Stomach (tissue), 9 donors: ENCODE measurements around the gene MEGF9. TPM values are rescaled to one million over a fixed set of nuclear protein-coding genes. Genes with fewer than 3 reads are reported as not detected.

Experiments
- DNase-seq, 2 donors: peaks; one replicate each; pipeline versions ENCODE4 v3.0.0 to v3.0.0-alpha.2; 2013 to 2019
- H3K27ac ChIP-seq, 5 donors: fragments of 200-600 bp in 4 of 5; sonication (generic) in 4 of 5; one replicate each; pipeline ENCODE4 v1.5.1; 2013 to 2019; ENCODE audit warnings: mild to moderate bottlenecking in 1 of 5, moderate library complexity in 1 of 5
- H3K27me3 ChIP-seq, 3 donors: fragments of 200-600 bp; sonication (generic); one replicate each; pipeline ENCODE4 v1.5.1; 2017 to 2019; ENCODE audit warnings: mixed run types in 1 of 3
- H3K36me3 ChIP-seq, 4 donors: fragments of 200-600 bp; sonication (generic); 1 replicate in 3 of 4; 2 replicates in 1 of 4; pipeline ENCODE4 v1.5.1; 2016 to 2019
- H3K4me1 ChIP-seq, 4 donors: fragments of 200-600 bp; sonication (generic); one replicate each; pipeline ENCODE4 v1.5.1; 2016 to 2019
- H3K4me3 ChIP-seq, 4 donors: fragments of 200-600 bp; sonication (generic) in 3 of 4; one replicate each; pipeline ENCODE4 v1.5.1; 2016 to 2019; ENCODE audit warnings: mild to moderate bottlenecking in 1 of 4
- H3K9me3 ChIP-seq, 4 donors: fragments of 200-600 bp; sonication (generic); one replicate each; pipeline ENCODE4 v1.5.1; 2016 to 2019
- CTCF ChIP-seq, 7 experiments: fragments of 450-650 bp in 4 of 7; fragments of 200-600 bp in 3 of 7; sonication (generic) in 3 of 7; IDR thresholded peaks; one replicate each; pipeline ENCODE4 v1.5.1; 2016 to 2019; ENCODE audit warnings: antibody characterized with exemption in 7 of 7, control low read depth in 2 of 7, mild to moderate bottlenecking in 1 of 7
- EP300 ChIP-seq: sonication (generic); formaldehyde crosslinking; IDR thresholded peaks from one replicate; pipeline ENCODE4 v1.6.1; 2017; ENCODE audit warnings: antibody characterized with exemption
- POLR2A ChIP-seq, 4 donors: fragments of 450-650 bp; IDR thresholded peaks; one replicate each; pipeline ENCODE4 v1.6.1; 2016; ENCODE audit warnings: antibody characterized with exemption in 4 of 4, control low read depth in 2 of 4, mild to moderate bottlenecking in 1 of 4, moderate library complexity in 1 of 4
- POLR2AphosphoS5 ChIP-seq, 3 donors: sonication (generic); formaldehyde crosslinking; IDR thresholded peaks; one replicate each; pipeline ENCODE4 v1.6.1; 2016; ENCODE audit warnings: antibody characterized with exemption in 3 of 3
- WGBS, 5 donors: extraction: QIAGEN DNeasy Blood & Tissue Kit in 3 of 5; methylation state at CpG; one replicate each; pipeline versions ENCODE4 v1.1.5 to v1.1.7; 2013 to 2018; 5-methylcytosine and 5-hydroxymethylcytosine counted together
- intact Hi-C: fragments of 100-400 bp; cut with DNase I; formaldehyde crosslinking; loops from one replicate; pipeline ENCODE4 v1.15.1; 2023; ENCODE audit warnings: low total_unique reads
- polyA plus RNA-seq, 3 donors: library from polyadenylated mRNA; stranded (reverse); fragments of 200-250 nt; gene quantifications; one replicate each; pipeline ENCODE4 v1.2.3, GENCODE V29; 2013
- total RNA-seq, 5 donors: library from RNA; depleted of rRNA; stranded (reverse); fragments of >200 nt; gene quantifications; one replicate each; pipeline versions ENCODE4 v1.1.0 to v1.2.3, GENCODE V29; 2014 to 2016
- donor health status: healthy with polysubstance abuse.
- donor health status: Bipolar disorder and iron deficiency.
- donor health status: healthy.

Gene MEGF9
- total and polyA plus RNA-seq, 8 donors: 3.5 to 26.8 (median 8.1) TPM

GRCh38 chr9:120730654-120731514, 16.6 kb upstream of the MEGF9 start:
- DNase-seq: peak; percentile 52 to 84
- Histone ChIP-seq H3K36me3 (no peaks in the 10 kb centered on the region), H3K4me3 (no peak overlapping the region), H3K27ac (peak overlapping the region in 4 of 5 donors; percentile 22 to 50 (median 46)), H3K9me3 (no peaks in the 10 kb centered on the region), H3K27me3 (no peaks in the 10 kb centered on the region), H3K4me1 (peaks cover 25 to 60% (median 46%) of the 10 kb centered on the region in 4 donors)
- intact Hi-C loops: no loop called here
- 51 to 68% (median 61%) methylated on average over 7 of the region's 7 CpGs for WGBS, 5 donors
- peak in 2 of 3 donors; percentile 57 to 75 for TF ChIP-seq POLR2AphosphoS5 (IDR thresholded peaks at IDR 0.05)
- no peak for TF ChIP-seq CTCF (IDR thresholded peaks at IDR 0.05)

GRCh38 chr9:120729791-120730241, 15.5 kb upstream of the MEGF9 start:
- TF ChIP-seq POLR2AphosphoS5 (IDR thresholded peaks at IDR 0.05) (no peak), CTCF (IDR thresholded peaks at IDR 0.05) (no peak), POLR2A (IDR thresholded peaks at IDR 0.05) (no peak), EP300 (no peak)
- H3K36me3 ChIP-seq: no peaks in the 10 kb centered on the region
- H3K4me3 ChIP-seq: no peak overlapping the region
- intact Hi-C loops: no loop called here
- H3K9me3 ChIP-seq: no peaks in the 10 kb centered on the region
- WGBS, 5 donors: 37 to 60% (median 54%) methylated on average over 5 of the region's 5 CpGs
- H3K27me3 ChIP-seq: no peaks in the 10 kb centered on the region
- H3K27ac ChIP-seq: no peak overlapping the region
- H3K4me1 ChIP-seq: peaks cover 21 to 49% (median 35%) of the 10 kb centered on the region in 4 donors
- DNase-seq: no peak

GRCh38 chr9:120726484-120726883, 12.2 kb upstream of the MEGF9 start:
- Histone ChIP-seq H3K9me3 (no peaks in the 10 kb centered on the region), H3K27ac (no peak overlapping the region), H3K36me3 (no peaks in the 10 kb centered on the region), H3K4me1 (peaks cover 14 to 21% (median 17%) of the 10 kb centered on the region in 4 donors), H3K27me3 (no peaks in the 10 kb centered on the region), H3K4me3 (no peak overlapping the region)
- TF ChIP-seq CTCF (IDR thresholded peaks at IDR 0.05) (no peak), POLR2A (IDR thresholded peaks at IDR 0.05) (no peak), EP300 (no peak), POLR2AphosphoS5 (IDR thresholded peaks at IDR 0.05) (no peak)
- WGBS, 5 donors: 49 to 69% (median 59%) methylated on average over 2 of the region's 2 CpGs
- no peak for DNase-seq
- intact Hi-C loops: no loop called here

GRCh38 chr9:120725907-120726306, 11.6 kb upstream of the MEGF9 start:
- intact Hi-C loops: no loop called here
- DNase-seq: no peak

More at GRCh38 chr9:120725907-120726306, 11.6 kb upstream of the MEGF9 start:
- Histone ChIP-seq H3K36me3 (no peaks in the 10 kb centered on the region), H3K27ac (no peak overlapping the region), H3K9me3 (no peaks in the 10 kb centered on the region), H3K4me3 (no peak overlapping the region), H3K4me1 (peaks cover 11 to 16% (median 12%) of the 10 kb centered on the region in 4 donors), H3K27me3 (no peaks in the 10 kb centered on the region)
- no peak for TF ChIP-seq POLR2AphosphoS5 (IDR thresholded peaks at IDR 0.05)
- TF ChIP-seq EP300: no peak
- TF ChIP-seq CTCF (IDR thresholded peaks at IDR 0.05): no peak
- TF ChIP-seq POLR2A (IDR thresholded peaks at IDR 0.05): no peak
- WGBS, 5 donors: 39 to 64% (median 51%) methylated on average over 1 of the region's 1 CpG
